Measurements from ENCODE around the gene SLC2A4RG. TPM values are rescaled to one million over a fixed set of nuclear protein-coding genes. Genes with fewer than 3 reads are reported as not detected.

Gene SLC2A4RG
- total RNA-seq, 4 donors from 2014 or later, result 41.4 to 67.1 (median 52.7) TPM

DNA sequence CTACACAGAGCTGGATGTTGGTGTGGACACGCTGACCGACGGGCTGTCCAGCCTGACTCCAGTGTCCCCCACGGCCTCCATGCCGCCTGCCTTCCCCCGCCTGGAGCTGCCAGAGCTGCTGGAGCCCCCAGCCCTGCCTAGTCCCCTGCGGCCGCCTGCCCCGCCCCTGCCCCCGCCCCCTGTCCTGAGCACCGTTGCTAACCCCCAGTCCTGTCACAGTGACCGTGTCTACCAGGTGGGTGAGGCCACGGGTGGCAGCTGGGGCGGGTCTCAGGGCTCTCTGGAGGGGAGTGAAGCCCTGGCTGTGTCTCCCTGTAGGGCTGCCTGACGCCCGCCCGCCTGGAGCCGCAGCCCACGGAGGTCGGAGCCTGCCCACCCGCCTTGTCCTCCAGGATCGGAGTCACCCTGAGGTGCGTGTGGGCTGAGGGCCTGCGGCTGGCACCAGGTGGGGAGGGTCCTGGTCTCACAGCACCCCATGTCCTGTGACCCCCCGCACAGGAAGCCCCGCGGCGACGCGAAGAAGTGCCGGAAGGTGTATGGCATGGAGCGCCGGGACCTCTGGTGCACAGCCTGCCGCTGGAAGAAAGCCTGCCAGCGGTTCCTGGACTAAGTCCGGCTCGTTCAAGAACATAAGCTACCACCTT, 2.9 kb downstream of the SLC2A4RG start:
- H3K4me1 ChIP-seq, result peaks cover 35 to 49% (median 46%) of the 10 kb centered on the region in 4 donors
- H3K36me3 ChIP-seq, result peaks cover 12 to 52% (median 43%) of the 10 kb centered on the region in 4 donors
- WGBS, result 84% methylated on average over 20 of the region's 37 CpGs
- intact Hi-C loops (cut with DNase I), result no loop called here
- H3K27ac ChIP-seq (replicated peaks in 1 of 4), result peak overlapping the region; percentile 89 to 99 (median 96)
- TF ChIP-seq POLR2AphosphoS5 (IDR thresholded peaks at IDR 0.05) (no peak), EP300 (IDR thresholded peaks at IDR 0.05) (no peak), POLR2A (IDR thresholded peaks at IDR 0.05; ENCODE audit: low read depth) (no peak)
- TF ChIP-seq, protein P1, sequence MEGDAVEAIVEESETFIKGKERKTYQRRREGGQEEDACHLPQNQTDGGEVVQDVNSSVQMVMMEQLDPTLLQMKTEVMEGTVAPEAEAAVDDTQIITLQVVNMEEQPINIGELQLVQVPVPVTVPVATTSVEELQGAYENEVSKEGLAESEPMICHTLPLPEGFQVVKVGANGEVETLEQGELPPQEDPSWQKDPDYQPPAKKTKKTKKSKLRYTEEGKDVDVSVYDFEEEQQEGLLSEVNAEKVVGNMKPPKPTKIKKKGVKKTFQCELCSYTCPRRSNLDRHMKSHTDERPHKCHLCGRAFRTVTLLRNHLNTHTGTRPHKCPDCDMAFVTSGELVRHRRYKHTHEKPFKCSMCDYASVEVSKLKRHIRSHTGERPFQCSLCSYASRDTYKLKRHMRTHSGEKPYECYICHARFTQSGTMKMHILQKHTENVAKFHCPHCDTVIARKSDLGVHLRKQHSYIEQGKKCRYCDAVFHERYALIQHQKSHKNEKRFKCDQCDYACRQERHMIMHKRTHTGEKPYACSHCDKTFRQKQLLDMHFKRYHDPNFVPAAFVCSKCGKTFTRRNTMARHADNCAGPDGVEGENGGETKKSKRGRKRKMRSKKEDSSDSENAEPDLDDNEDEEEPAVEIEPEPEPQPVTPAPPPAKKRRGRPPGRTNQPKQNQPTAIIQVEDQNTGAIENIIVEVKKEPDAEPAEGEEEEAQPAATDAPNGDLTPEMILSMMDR (IDR thresholded peaks at IDR 0.05), result no peak
- H3K27me3 ChIP-seq, result no peaks in the 10 kb centered on the region
- no peak overlapping the region for H3K4me3 ChIP-seq
- no peaks in the 10 kb centered on the region for H3K9me3 ChIP-seq
- DNase-seq (ENCODE audit: extremely low spot score), result no peak

DNA sequence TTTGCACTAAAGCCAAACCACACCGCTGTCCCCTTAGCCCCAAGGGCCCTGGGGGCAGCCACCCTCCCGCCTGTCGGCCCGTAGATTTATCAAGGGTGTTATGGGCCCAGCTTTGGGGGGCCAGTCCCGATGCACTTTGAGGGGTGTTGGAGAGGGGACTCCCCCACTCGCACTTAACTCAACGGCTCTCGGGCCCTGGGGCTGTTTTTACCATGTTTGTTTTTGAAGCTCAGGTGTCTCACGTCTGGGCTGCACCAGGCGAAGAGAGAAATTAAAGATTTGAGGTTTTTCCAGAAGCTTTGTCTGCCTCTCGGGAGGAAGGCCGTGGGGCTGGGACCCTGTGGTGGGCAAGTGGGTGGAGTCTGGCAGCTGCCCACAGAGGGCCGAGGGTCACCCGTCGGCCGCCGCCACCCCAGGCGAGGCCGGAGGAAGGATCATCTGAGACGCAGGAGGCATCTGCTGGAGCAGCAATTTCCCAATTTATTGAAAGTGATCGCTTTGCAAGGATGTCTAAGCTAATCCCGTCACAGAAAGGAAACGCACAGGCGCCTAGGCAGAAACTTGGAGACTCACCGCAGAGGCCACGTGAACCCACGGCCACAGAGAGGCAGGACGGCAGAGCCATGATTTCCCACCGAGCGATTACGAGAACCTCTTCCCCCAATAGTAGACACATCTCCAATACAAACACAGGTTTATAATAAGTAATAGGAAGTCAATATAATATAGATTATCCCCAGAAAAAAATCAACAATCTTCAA, 3.8 kb downstream of the SLC2A4RG start:
- TF ChIP-seq, protein P1 (IDR thresholded peaks at IDR 0.05), result no peak
- no peak for TF ChIP-seq POLR2AphosphoS5 (IDR thresholded peaks at IDR 0.05)
- TF ChIP-seq POLR2A (IDR thresholded peaks at IDR 0.05; ENCODE audit: low read depth), result no peak
- TF ChIP-seq EP300 (IDR thresholded peaks at IDR 0.05), result no peak
- Histone ChIP-seq H3K9me3 (no peaks in the 10 kb centered on the region), H3K27me3 (no peaks in the 10 kb centered on the region), H3K4me1 (peaks cover 30 to 40% (median 37%) of the 10 kb centered on the region in 4 donors), H3K27ac (replicated peaks in 1 of 4) (peak overlapping the region; percentile 89 to 99 (median 96)), H3K36me3 (peaks cover 12 to 59% (median 48%) of the 10 kb centered on the region in 4 donors), H3K4me3 (no peak overlapping the region)
- DNase-seq (ENCODE audit: extremely low spot score), result no peak
- 87% methylated on average over 30 of the region's 31 CpGs for WGBS
- intact Hi-C loops (cut with DNase I), result no loop called here

- DNase-seq (ENCODE audit: extremely low spot score), result no peak
- Histone ChIP-seq H3K27ac (replicated peaks in 1 of 4) (no peak overlapping the region), H3K4me1 (peaks cover 22 to 32% (median 29%) of the 10 kb centered on the region in 4 donors), H3K27me3 (no peaks in the 10 kb centered on the region), H3K4me3 (no peak overlapping the region), H3K36me3 (peaks cover 12 to 67% (median 48%) of the 10 kb centered on the region in 4 donors), H3K9me3 (no peaks in the 10 kb centered on the region)
- intact Hi-C loops (cut with DNase I), result no loop called here
- 58% methylated on average over 4 of the region's 4 CpGs for WGBS
- TF ChIP-seq POLR2AphosphoS5 (IDR thresholded peaks at IDR 0.05), result no peak
- TF ChIP-seq, protein P1 (IDR thresholded peaks at IDR 0.05), result no peak
- no peak for TF ChIP-seq POLR2A (IDR thresholded peaks at IDR 0.05; ENCODE audit: low read depth)
- no peak for TF ChIP-seq EP300 (IDR thresholded peaks at IDR 0.05)
Measured at GRCh38 chr20:63744158-63744557, 4.6 kb downstream of the SLC2A4RG start.

DNA sequence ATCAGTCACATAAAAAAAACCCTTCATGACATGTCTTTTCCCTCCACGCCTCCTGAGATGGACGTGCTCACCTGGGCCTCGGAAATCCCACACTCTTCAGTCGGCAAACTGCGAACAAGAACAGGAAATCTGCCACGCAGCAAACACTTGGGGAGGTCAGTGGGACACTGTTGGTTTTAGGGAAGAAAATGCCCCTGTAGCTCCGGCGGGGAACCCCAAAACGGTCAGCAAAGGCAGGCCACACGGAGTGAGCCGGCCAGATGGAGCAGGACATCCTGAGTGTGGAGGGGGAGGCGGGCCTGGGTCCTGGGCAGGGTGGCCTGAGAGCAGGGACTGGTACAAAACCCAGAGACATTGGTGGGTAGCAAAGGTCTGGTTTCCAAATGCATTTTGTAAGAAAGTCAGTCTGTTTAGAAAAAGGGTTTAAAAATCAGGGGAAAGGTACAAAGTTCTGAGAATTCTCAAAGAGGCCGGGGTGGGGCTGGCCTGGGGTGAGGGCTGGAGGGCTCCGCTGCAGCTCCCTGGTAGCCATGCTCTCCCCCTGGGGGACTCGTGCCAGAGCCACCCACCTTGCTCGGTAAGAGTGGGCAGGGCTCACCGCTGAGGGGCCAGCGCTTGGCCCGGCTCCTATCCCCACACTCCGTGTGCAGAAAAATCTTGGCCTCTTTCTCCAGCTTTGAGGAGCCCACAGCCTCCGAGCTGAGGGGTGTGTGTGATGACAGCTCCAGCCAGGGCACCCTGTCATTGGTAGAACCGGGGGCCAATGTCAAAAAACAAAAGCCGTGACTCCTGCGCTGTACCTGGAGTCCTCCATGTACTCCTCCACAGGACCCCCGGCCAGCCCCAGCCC, 5.2 kb downstream of the SLC2A4RG start:
- TF ChIP-seq EP300 (IDR thresholded peaks at IDR 0.05), result no peak
- no peak for TF ChIP-seq POLR2A (IDR thresholded peaks at IDR 0.05; ENCODE audit: low read depth)
- TF ChIP-seq POLR2AphosphoS5 (IDR thresholded peaks at IDR 0.05), result no peak
- TF ChIP-seq, protein P1 (IDR thresholded peaks at IDR 0.05), result no peak
- Histone ChIP-seq H3K36me3 (peaks cover 12 to 71% (median 50%) of the 10 kb centered on the region in 4 donors), H3K9me3 (no peaks in the 10 kb centered on the region), H3K27me3 (no peaks in the 10 kb centered on the region), H3K4me3 (no peak overlapping the region), H3K4me1 (peaks cover 21 to 31% (median 27%) of the 10 kb centered on the region in 4 donors), H3K27ac (replicated peaks in 1 of 4) (no peak overlapping the region)
- no peak for DNase-seq (ENCODE audit: extremely low spot score)
- intact Hi-C loops (cut with DNase I), result no loop called here
- 85% methylated on average over 18 of the region's 25 CpGs for WGBS
